A172 (cell line): ENCODE measurements around the gene PPP1CB. TPM values are rescaled to one million over a fixed set of nuclear protein-coding genes. Genes with fewer than 3 reads are reported as not detected.

Source experiments
- total RNA-seq: library from RNA; depleted of rRNA; stranded (reverse); fragments of >200 nt; shearing (Covaris generic); gene quantifications from 2 replicates; pipeline ENCODE4 v1.2.3, GENCODE V29; 2014; rRNA removed

PPP1CB gene
- total RNA-seq, 1 experiment from 2014 or later = 226 TPM

Other genes with a start within 250 kb of the PPP1CB start
- 0.10 TPM in 1 of 2 replicates, not detected in the other for gene SPDYA, start 59.0 kb downstream of the PPP1CB start, total RNA-seq
- 17.6 and 26.9 TPM in 2 replicates for gene TRMT61B, start 118.5 kb downstream of the PPP1CB start, total RNA-seq
- gene WDR43, start 142.8 kb downstream of the PPP1CB start, total RNA-seq = 90.2 and 106 TPM in 2 replicates
- 0.69 and 1.9 TPM in 2 replicates for gene TOGARAM2, start 229.5 kb downstream of the PPP1CB start, total RNA-seq